ENCODE data around the gene POC1B. TPM values are rescaled to one million over a fixed set of nuclear protein-coding genes. Genes with fewer than 3 reads are reported as not detected.

The POC1B gene
- total and polyA plus RNA-seq, 4 experiments from 2014 or later: 19.8 to 46.3 (median 24.8) TPM

DNA sequence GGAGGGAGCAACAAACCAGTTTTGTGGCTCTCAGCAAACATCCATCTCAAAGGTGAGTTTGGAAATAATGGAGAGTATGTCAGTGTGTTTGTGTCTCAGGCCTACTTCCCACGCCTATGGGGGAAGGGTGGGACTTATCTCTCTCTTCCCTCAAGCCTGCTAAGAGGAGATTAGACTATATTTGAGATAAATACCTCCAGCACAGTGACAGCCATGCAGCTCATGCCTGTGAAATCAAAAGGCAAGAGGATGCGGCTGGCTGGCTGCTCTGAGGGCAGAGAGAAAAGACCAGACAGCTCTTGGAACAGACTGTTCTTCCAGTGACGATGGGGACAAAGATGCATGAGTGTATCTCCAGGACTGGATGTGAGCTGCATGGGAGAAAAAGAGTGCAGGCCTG, 14.7 kb upstream of the POC1B start:
- no peaks in the 10 kb centered on the region for H3K27me3 ChIP-seq (ENCODE audit: insufficient read depth, low read length)
- H3K36me3 Mint-ChIP-seq: peaks cover 0 to 1% of the 10 kb centered on the region in 2 donors
- no peak overlapping the region for H3K27ac ChIP-seq (ENCODE audit: low read depth, low read length)
- intact Hi-C loops (cut with micrococcal nuclease): loop anchor here (5.0 to 10.0 kb wide), 2 partner anchors 712 to 794 kb away; no protein-coding TSS in a partner anchor
- no peak overlapping the region for H3K4me3 Mint-ChIP-seq
- no peaks in the 10 kb centered on the region for H3K27me3 Mint-ChIP-seq
- CTCF ChIA-PET (ENCODE audit: partially characterized antibody): interaction anchor here (1.0 to 6.5 kb wide), 3 partner anchors 309 to 563 kb away, joined by 3 to 134 read pairs (median 4); no protein-coding TSS in a partner anchor
- H3K9me3 Mint-ChIP-seq: no peaks in the 10 kb centered on the region
- H3K27ac Mint-ChIP-seq: peak overlapping the region in 1 of 7 donors; percentile 11
- H3K4me1 Mint-ChIP-seq: peaks cover 4 to 16% (median 10%) of the 10 kb centered on the region in 4 donors
- H3K4me1 ChIP-seq (ENCODE audit: insufficient read depth, low read length): no peaks in the 10 kb centered on the region
- DNase-seq: no peak
- no peaks in the 10 kb centered on the region for H3K36me3 ChIP-seq (ENCODE audit: insufficient read depth, low read length)
- no peaks in the 10 kb centered on the region for H3K9me3 ChIP-seq (ENCODE audit: control insufficient read depth in 1 of 2, low read length in 2 of 2)
- POLR2A ChIA-PET (ENCODE audit: partially characterized antibody): no interaction called here
- no peak overlapping the region for H3K4me3 ChIP-seq (ENCODE audit: low read length in 2 of 2)

DNA sequence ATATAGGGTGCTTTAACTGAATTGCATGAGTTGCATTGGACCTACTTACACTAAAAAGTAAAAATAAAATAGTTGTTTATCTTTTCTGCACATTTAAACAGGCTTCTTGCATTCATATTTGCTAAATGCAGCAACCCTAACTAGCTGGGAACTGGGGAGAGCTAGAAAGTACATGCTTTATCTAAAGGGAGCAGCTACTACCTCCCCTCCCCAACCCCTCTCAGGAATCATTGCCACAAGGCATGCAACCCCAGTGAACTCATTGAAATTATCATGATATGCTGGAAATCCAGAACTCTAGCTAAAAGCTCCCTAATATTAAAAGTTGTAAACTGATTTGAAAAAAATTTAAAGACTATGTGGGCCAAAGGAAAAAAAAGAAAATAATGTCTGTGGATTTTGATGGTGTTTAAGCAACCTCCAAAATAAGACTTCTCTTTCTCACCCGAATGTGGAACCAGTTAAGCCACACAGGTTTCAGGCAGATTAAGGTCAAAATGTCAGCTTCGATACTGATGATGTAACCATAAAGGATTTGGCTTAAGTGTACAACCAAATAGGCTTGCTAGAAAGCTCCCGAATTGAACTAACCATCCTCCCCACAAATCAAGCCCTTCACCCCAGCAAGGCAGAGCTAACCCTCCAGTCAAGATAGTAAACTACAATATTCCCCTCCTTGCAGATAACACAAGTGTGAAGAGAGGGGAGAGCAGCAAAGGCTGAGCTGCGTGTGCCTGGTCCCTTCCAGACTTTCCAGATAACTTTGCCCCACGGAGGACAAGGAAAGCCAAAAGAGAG, 13.8 kb upstream of the POC1B start:
- H3K36me3 Mint-ChIP-seq: peaks cover 0 to 1% of the 10 kb centered on the region in 2 donors
- POLR2A ChIA-PET (ENCODE audit: partially characterized antibody): interaction anchor here (1.2 kb wide), 1 partner anchor 13 kb away, joined by 3 read pairs; the partner anchor contains the start of gene POC1B
- no peaks in the 10 kb centered on the region for H3K9me3 ChIP-seq (ENCODE audit: control insufficient read depth in 1 of 2, low read length in 2 of 2)
- H3K4me1 ChIP-seq (ENCODE audit: insufficient read depth, low read length): no peaks in the 10 kb centered on the region
- H3K27me3 Mint-ChIP-seq: no peaks in the 10 kb centered on the region
- CTCF ChIA-PET (ENCODE audit: partially characterized antibody): interaction anchor here (0.9 to 6.5 kb wide), 7 partner anchors 16 to 564 kb away, joined by 3 to 134 read pairs (median 4); partner anchors contain the start of gene ATP2B1
- no peak overlapping the region for H3K27ac ChIP-seq (ENCODE audit: low read depth, low read length)
- H3K4me1 Mint-ChIP-seq: peaks cover 4 to 16% (median 10%) of the 10 kb centered on the region in 4 donors
- no peaks in the 10 kb centered on the region for H3K9me3 Mint-ChIP-seq
- intact Hi-C loops (cut with micrococcal nuclease): loop anchor here (5.0 to 10.0 kb wide), 2 partner anchors 713 to 795 kb away; no protein-coding TSS in a partner anchor
- no peak overlapping the region for H3K4me3 Mint-ChIP-seq
- H3K27me3 ChIP-seq (ENCODE audit: insufficient read depth, low read length): no peaks in the 10 kb centered on the region
- peak overlapping the region in 2 of 7 donors; percentile 8 to 30 for H3K27ac Mint-ChIP-seq
- H3K4me3 ChIP-seq (ENCODE audit: low read length in 2 of 2): no peak overlapping the region
- no peaks in the 10 kb centered on the region for H3K36me3 ChIP-seq (ENCODE audit: insufficient read depth, low read length)
- no peak for DNase-seq

DNA sequence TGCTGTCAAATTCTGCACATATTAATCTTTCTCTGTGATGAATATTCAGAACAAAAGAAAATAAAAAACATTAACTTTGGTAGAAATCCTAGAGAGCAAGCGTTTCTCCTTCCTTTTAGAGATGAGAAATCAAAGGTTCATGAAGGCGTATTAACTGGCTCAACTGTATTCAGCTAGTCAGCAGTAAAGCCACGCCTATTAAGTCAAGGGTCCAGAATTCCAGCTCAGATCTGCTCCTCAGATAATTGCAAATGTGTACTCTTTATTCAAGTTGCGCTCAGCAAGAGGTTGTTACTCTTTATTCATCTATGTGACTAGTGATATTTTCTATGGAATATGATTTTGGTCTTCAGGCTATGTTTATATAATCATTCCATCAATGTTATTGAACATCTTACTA, 13.1 kb upstream of the POC1B start:
- H3K9me3 Mint-ChIP-seq: no peaks in the 10 kb centered on the region
- POLR2A ChIA-PET (ENCODE audit: partially characterized antibody): interaction anchor here (1.2 kb wide), 1 partner anchor 12 kb away, joined by 3 read pairs; the partner anchor contains the start of gene POC1B

DNA sequence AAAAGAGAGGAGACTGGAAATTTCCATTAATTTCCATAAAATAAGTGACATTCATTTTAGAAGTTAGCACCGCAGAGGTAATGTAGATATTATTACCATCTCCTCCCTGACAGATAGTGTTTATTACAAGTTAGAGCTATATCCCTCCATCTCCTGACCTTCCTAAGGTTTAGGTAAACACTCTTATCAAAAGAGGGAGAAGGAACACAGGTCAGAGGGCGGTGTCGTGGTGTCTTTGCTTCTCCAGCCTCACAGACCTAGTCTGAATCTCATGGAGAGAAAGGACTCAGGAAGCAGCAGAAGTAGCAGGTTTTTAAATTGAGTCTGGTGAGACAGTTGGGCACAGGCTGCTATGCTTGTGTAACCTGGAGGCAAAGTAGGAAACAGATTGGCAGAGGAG, 11.5 kb upstream of the POC1B start:
- Histone ChIP-seq H3K4me3 (ENCODE audit: low read length in 2 of 2) (no peak overlapping the region), H3K9me3 (ENCODE audit: control insufficient read depth in 1 of 2, low read length in 2 of 2) (no peaks in the 10 kb centered on the region), H3K27me3 (ENCODE audit: insufficient read depth, low read length) (no peaks in the 10 kb centered on the region), H3K27ac (ENCODE audit: low read depth, low read length) (no peak overlapping the region), H3K36me3 (ENCODE audit: insufficient read depth, low read length) (no peaks in the 10 kb centered on the region), H3K4me1 (ENCODE audit: insufficient read depth, low read length) (no peaks in the 10 kb centered on the region)
- no peak for DNase-seq
- Mint-ChIP-seq H3K27ac (no peak overlapping the region), H3K4me1 (peaks cover 0 to 5% (median 2%) of the 10 kb centered on the region in 4 donors), H3K9me3 (no peaks in the 10 kb centered on the region), H3K27me3 (no peaks in the 10 kb centered on the region), H3K4me3 (no peak overlapping the region), H3K36me3 (peaks cover 0 to 1% of the 10 kb centered on the region in 2 donors)
- POLR2A ChIA-PET (ENCODE audit: partially characterized antibody): no interaction called here
- CTCF ChIA-PET (ENCODE audit: partially characterized antibody): no interaction called here
- intact Hi-C loops (cut with micrococcal nuclease): no loop called here

More for the DNA sequence above, 13.1 kb upstream of the POC1B start:
- Histone ChIP-seq H3K4me3 (ENCODE audit: low read length in 2 of 2) (no peak overlapping the region), H3K36me3 (ENCODE audit: insufficient read depth, low read length) (no peaks in the 10 kb centered on the region), H3K27me3 (ENCODE audit: insufficient read depth, low read length) (no peaks in the 10 kb centered on the region), H3K9me3 (ENCODE audit: control insufficient read depth in 1 of 2, low read length in 2 of 2) (no peaks in the 10 kb centered on the region), H3K27ac (ENCODE audit: low read depth, low read length) (no peak overlapping the region), H3K4me1 (ENCODE audit: insufficient read depth, low read length) (no peaks in the 10 kb centered on the region)
- H3K4me1 Mint-ChIP-seq: peaks cover 4 to 16% (median 10%) of the 10 kb centered on the region in 4 donors
- no peaks in the 10 kb centered on the region for H3K27me3 Mint-ChIP-seq
- intact Hi-C loops (cut with micrococcal nuclease): no loop called here
- no peak overlapping the region for H3K27ac Mint-ChIP-seq
- no peak overlapping the region for H3K4me3 Mint-ChIP-seq
- peaks cover 0 to 1% of the 10 kb centered on the region in 2 donors for H3K36me3 Mint-ChIP-seq
- DNase-seq: no peak
- CTCF ChIA-PET (ENCODE audit: partially characterized antibody): interaction anchor here (0.8 to 6.5 kb wide), 7 partner anchors 11 to 565 kb away, joined by 3 to 134 read pairs (median 4); partner anchors contain the start of gene ATP2B1

DNA sequence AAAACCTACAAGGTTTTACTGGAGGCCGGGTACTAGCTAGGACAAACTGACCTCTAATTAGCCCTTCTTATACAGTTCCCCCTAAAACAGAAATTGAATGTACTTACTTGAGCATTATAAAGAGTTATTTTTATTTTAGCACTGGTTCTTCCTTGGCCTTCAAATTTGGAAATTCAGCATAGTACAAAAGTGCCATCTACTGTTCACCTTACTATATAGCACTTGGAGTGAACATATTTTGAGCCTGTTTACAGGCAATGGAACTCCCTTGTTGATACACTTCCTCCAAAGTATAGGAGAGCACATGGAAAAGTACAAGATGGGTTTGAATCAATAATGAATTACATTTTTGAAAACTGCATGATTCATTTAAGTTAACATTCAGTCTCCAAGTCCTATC, 3.9 kb upstream of the POC1B start:
- CTCF ChIA-PET (ENCODE audit: partially characterized antibody): interaction anchor here (0.6 to 12.1 kb wide), 6 partner anchors 12 to 1524 kb away, joined by 4 to 185 read pairs (median 8); no protein-coding TSS in a partner anchor
- POLR2A ChIA-PET (ENCODE audit: partially characterized antibody): no interaction called here
- peaks cover 11% of the 10 kb centered on the region for H3K4me1 ChIP-seq (ENCODE audit: insufficient read depth, low read length)
- intact Hi-C loops (cut with micrococcal nuclease): loop anchor here (1.0 to 10.0 kb wide), 6 partner anchors 59 to 510 kb away; no protein-coding TSS in a partner anchor
- Mint-ChIP-seq H3K9me3 (no peaks in the 10 kb centered on the region), H3K36me3 (peaks cover 0 to 2% of the 10 kb centered on the region in 2 donors), H3K4me3 (no peak overlapping the region), H3K27me3 (no peaks in the 10 kb centered on the region), H3K4me1 (peaks cover 7 to 23% (median 14%) of the 10 kb centered on the region in 4 donors), H3K27ac (peak overlapping the region in 2 of 7 donors; percentile 12 to 81)
- H3K27me3 ChIP-seq (ENCODE audit: insufficient read depth, low read length): no peaks in the 10 kb centered on the region
- H3K9me3 ChIP-seq (ENCODE audit: control insufficient read depth in 1 of 2, low read length in 2 of 2): no peaks in the 10 kb centered on the region
- no peak overlapping the region for H3K4me3 ChIP-seq (ENCODE audit: low read length in 2 of 2)
- H3K36me3 ChIP-seq (ENCODE audit: insufficient read depth, low read length): no peaks in the 10 kb centered on the region
- no peak overlapping the region for H3K27ac ChIP-seq (ENCODE audit: low read depth, low read length)
- DNase-seq: peak in 4 of 5 donors; percentile 47 to 57 (median 52)

DNA sequence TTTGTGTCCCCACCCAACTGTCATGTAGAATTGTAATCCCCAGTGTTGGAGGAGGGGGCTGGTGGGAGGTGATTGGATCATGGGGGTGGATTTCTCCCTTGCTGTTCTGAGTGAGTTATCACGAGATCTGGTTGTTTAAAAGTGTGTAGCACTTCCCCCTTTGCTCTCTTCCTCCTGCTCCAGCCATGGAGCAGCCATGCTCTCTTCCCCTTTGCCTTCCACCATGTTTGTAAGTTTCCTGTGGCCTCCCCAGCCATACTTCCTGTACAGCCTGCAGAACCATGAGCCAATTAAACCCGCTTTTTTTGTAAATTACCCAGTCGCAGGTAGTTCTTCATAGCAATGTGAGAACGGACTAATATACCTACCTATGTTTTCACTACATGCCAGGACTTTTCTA, 2.6 kb upstream of the POC1B start:
- Mint-ChIP-seq H3K4me1 (peaks cover 14 to 36% (median 24%) of the 10 kb centered on the region in 4 donors), H3K27ac (peak overlapping the region in 2 of 7 donors; percentile 15 to 77)
- CTCF ChIA-PET (ENCODE audit: partially characterized antibody): interaction anchor here (0.7 to 12.1 kb wide), 12 partner anchors 10 to 519 kb away, joined by 3 to 185 read pairs (median 3); no protein-coding TSS in a partner anchor

More for the DNA sequence above, 2.6 kb upstream of the POC1B start:
- no peaks in the 10 kb centered on the region for H3K9me3 ChIP-seq (ENCODE audit: control insufficient read depth in 1 of 2, low read length in 2 of 2)
- H3K4me3 ChIP-seq (ENCODE audit: low read length in 2 of 2): no peak overlapping the region
- Mint-ChIP-seq H3K36me3 (peaks cover 6 to 14% of the 10 kb centered on the region in 2 donors), H3K4me3 (peak overlapping the region in 1 of 8 donors; percentile 40), H3K27me3 (no peaks in the 10 kb centered on the region), H3K9me3 (no peaks in the 10 kb centered on the region)
- POLR2A ChIA-PET (ENCODE audit: partially characterized antibody): no interaction called here
- peaks cover 20% of the 10 kb centered on the region for H3K4me1 ChIP-seq (ENCODE audit: insufficient read depth, low read length)
- intact Hi-C loops (cut with micrococcal nuclease): loop anchor here (2.0 to 10.0 kb wide), 3 partner anchors 68 to 334 kb away; no protein-coding TSS in a partner anchor
- H3K36me3 ChIP-seq (ENCODE audit: insufficient read depth, low read length): no peaks in the 10 kb centered on the region
- DNase-seq: no peak
- no peak overlapping the region for H3K27ac ChIP-seq (ENCODE audit: low read depth, low read length)
- H3K27me3 ChIP-seq (ENCODE audit: insufficient read depth, low read length): no peaks in the 10 kb centered on the region

Data from CD4-positive, alpha-beta memory T cell (primary cell).